ENCODE results near the gene SNED1.

SNED1 gene

DNA sequence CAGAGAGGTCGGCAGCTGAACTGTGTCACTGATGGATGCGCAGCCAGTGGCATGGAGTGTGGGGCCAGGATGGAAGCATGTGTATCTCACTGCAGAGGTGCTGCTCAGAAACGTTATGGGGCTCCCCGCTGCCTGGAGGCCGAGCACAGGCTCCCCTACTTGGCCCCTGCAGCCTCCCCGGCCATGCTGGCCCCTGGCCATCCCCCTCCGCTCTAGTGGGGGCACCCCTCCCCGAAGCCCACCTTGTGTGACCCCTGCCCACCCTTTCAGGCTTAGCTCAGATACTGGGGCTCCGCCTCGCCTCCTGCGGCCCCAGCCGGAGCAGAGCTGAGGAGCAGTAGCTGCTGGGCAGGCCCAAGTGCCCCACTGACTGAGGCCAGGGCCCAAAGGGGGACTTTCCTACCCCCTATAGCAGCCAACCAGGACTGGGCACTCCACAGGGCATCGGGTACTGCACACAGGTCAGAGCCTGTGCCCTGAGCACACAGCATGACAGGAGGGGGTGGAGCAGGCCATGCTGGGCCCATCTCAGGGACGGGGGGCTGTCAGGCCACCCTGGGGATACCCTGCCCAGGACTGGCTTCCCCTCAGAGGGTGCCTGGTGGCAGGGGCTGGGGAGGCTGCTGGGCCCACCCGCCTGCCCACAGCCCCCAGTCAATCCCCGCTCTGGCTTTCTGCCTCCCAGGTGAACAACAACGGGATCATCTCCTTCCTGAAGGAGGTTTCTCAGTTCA lies 31.3 kb downstream of the SNED1 start:
- DNase-seq (ENCODE audit: low read depth), result no peak

DNA sequence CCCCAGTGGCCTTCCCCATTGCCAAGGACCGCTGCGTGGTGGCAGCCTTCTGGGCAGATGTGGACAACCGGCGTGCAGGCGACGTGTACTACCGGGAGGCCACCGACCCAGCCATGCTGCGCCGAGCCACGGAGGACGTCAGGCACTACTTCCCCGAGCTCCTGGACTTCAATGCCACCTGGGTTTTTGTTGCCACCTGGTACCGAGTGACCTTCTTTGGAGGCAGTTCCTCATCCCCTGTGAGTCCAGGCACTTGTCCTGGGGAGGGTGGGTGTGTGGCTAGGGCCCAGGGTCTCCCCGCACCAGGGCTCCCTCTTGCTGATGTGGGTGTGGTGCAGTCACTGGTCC lies 31.9 kb downstream of the SNED1 start:
- no peak for DNase-seq (ENCODE audit: low read depth)

DNA sequence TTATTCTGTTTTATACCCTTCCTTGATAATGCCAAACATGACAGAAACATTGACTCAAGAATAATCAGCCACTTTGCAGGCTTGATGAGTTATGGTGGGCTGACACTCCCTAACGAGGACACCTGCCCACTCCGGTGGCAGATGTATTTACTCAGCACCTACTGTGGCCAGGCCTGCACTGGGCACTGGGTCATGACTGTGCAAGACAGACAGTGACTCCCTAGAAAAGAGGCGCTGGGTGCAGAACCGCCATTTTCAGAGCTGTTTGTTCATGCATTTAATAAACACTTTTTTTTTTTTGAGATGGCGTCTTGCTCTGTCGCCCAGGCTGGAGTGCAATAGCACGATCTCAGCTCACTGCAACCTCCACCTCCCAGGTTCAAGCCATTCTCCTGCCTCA lies 32.5 kb downstream of the SNED1 start:
- no peak for DNase-seq (ENCODE audit: low read depth)

DNA sequence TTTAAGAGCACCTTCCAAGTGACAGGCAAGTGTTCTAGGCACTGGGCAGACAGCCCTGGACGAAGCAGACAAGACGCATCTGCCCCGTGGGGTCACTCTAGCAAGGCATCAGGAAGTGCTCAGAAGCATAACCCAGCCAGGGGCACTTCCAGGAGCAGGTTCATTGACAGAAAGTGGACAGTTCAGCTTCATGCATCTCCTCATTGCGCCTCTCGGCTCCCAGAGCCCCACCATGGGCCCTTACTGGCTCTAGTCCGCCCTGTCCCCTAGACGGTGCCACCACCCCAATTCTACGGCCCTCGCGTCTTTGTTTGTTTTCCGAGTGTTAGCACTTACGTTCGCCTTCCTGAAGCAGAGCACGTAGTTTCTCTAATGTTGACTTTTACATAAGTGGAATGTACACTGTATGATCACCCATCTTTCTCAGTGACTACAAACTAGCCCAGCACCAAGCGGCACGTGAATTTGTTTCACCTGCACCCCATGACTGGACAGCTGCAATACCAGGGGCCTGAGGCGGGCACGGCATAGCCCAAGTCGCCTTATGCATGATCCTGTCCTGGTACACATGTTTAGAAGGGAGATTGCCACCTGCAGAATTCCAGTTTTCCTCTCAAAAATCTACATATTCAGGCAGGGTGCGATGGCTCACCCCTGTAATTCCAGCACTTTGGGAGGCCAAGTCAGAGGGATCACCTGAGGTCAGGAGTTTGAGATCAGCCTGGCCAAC lies 33.2 kb downstream of the SNED1 start:
- no peak for DNase-seq (ENCODE audit: low read depth)

DNA sequence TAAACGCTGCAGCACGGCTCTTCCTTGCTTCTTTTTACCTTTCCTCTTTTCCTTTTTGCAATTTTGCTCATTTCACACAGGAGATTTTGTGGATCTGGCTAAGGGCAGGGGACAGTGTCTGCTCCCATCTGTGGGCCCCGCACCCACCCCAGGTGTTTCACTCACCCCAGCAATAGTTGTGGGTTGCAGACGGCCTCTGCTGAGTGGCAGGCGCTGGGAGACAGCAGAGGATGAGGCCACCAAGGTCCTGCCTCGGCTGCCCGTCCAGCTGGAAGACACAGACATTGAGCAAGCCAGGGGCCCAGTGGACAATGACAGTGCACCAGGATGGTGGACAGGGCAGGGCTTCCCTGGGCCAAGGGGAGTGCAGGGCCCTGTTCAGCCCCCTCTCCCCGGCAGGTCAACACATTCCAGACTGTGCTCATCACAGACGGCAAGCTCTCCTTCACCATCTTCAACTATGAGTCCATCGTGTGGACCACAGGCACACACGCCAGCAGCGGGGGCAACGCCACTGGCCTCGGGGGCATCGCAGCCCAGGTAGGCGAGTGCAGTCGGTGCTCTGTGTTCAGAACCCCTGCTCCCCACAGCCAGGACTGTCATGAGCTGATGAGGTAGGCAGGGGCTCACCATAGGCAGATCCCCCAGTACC lies 35.0 kb downstream of the SNED1 start:
- DNase-seq (ENCODE audit: low read depth), result no peak

DNA sequence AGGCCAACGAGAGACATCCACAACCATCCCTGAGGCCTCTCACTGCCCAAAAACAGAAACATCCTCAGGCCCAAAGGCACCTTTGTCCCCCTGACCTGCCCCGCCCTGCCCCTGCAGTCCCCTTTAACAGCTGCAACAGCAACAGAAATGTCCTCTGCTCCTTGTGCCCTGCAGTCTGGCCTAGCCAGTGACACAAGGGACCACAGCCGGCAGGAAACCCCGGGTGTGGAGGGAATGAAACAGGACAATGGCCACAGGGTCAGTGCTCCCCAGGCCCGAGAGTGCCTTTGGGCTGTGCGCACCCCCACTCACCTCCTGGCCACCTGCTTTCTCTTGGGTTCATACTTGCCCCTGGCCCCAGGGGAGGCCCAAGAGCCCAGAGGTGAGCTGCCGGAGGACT lies 35.6 kb downstream of the SNED1 start:
- DNase-seq (ENCODE audit: low read depth), result no peak

DNA sequence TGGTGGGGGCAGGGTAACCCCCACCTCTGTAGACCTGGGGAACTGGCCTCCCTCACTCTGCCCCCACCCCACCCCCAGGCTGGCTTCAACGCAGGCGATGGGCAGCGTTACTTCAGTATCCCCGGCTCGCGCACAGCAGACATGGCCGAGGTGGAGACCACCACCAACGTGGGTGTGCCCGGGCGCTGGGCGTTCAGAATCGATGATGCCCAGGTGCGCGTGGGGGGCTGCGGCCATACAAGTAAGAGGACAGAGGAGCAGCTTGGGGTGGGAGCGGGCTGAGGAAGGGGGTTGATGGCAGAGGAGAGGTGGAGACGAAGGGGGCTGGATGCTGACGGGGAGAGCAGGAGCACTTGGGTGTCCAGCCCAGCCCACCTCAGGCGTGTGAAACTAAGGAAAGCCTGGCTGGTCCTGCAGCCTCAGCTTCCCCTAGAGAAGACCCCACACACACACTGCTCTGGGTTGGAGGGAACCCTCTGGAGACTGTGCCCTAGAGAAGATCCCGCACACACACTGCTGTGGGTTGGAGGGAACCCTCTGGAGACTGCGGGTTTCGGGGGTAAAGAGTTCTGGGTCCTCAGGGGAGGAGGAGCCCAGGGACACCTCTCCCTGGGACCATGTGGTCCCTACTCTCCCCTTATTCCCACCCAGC lies 36.2 kb downstream of the SNED1 start:
- DNase-seq (ENCODE audit: low read depth), result no peak

DNA sequence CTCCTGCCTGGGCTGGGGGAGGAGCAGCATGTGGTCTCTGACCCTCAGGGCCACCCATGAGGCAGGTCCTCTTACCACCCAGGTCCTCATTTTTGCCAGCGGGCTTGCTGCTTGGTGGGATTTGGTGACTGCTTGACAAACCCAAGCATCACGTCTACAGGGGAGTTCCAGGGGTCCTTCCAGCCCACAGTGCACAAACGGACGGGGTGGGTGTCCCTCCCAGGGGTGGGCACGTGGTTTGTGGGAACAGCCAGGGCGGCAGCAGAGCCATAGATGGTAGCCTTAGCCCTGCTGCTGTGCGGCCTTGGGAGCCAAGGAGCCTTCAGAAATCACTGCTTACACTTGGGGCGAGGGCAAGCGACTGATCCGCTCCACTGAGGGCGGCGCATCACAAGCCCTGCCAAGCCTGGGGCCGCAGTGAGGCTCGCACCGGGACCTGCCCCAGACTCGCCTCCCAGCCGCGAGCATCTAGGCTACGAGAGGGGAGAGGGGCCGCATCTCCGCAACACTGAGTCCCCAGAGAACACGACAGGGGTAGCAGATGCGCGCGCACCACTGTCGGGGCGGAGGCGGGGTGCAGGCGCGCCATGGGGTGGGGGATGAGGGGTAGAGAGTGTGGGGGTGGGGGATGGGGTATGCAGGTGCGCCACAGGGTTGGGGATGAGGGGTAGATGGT lies 36.9 kb downstream of the SNED1 start:
- DNase-seq (ENCODE audit: low read depth), result no peak

DNA sequence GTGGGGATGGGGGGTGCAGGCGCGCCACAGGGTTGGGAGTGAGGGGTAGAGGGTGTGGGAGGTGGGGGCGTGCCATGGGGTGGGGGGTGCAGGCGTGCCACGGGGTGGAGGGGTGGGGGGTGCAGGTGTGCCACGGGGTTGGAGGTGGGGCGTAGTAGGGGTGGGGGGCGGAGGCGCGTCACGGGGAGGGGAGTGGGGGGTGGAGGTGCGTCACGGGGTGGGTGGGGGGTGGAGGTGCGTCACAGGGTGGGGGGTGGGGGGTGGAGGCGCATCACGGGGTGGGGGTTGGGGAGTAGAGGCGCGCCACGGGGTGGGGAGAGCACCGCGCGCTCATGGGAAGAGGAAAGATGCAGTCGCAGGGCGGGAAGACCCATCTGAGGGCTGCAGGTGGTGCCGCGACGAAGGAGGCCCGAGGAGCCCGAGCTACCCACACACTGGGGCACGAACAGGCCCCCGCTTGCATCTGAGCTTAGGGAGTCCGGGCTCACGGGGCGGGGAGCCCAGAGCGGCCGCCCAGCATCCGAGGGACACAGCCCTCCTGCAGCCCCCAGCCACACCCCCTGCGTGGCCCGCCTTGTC lies 37.5 kb downstream of the SNED1 start:
- no peak for DNase-seq (ENCODE audit: low read depth)

DNA sequence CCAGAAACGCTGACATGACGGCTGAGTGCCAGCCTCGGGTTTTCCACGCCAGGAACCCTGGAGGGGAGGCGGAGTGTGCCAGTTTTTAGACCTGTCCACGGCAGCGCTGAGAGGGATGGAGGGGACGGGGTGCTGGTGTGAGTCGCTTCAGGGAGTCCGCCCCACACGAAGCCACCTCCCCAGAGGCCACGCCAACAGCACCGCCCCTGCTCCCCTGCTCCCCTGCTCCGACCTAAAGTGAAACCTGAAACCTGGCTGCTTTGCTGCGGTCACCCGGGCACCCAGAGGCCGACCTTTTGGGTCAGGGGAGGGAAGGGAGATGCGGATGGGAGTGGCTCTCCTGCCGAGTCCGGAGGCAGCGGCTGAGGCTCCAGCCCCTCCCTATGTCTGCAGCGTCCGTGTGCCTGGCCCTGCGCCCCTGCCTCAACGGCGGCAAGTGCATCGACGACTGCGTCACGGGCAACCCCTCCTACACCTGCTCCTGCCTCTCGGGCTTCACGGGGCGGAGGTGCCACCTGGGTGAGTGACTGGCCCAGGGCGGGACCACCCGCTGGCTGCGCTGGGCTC lies 38.1 kb downstream of the SNED1 start:
- DNase-seq (ENCODE audit: low read depth), result peak; percentile 11

DNA sequence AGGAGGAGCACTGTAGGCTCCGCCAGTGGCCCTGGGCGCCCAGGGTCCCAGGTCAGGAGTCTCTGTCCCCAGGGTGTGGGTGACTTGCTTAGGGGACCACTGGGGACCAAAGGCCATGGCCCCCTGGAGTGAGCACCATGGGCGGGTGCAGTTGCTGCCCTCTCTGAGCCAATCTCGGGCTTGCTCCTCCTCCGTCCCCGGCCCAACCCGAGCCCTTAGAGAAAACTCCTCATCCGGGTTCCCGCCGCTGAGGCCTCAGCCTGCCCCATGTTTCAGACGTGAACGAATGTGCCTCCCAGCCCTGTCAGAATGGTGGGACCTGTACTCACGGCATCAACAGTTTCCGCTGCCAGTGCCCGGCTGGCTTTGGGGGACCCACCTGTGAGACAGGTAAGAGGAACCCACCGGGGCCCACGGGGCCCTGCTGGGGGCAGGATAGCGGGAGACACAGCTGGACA lies 38.6 kb downstream of the SNED1 start:
- no peak for DNase-seq (ENCODE audit: low read depth)

DNA sequence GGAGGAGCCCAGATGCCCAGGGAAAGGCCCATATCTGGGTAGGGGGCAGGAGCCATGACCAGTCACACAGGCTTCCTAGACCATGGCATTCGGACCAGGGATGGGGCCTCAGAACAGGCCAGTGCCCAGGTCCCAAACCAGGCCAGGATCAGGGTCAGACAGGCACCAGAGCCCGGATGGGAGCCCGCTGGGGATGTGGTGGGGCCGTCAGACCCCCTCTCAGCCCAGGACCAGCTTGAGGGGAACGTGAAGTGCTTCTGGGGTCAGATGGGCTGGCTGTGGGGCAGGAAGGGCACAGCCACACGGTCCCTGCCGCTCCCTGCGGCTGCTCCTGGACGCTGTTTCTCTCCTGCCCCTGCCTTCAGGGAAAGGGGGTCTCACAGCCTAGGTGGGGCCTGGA lies 39.1 kb downstream of the SNED1 start:
- DNase-seq (ENCODE audit: low read depth), result no peak

DNA sequence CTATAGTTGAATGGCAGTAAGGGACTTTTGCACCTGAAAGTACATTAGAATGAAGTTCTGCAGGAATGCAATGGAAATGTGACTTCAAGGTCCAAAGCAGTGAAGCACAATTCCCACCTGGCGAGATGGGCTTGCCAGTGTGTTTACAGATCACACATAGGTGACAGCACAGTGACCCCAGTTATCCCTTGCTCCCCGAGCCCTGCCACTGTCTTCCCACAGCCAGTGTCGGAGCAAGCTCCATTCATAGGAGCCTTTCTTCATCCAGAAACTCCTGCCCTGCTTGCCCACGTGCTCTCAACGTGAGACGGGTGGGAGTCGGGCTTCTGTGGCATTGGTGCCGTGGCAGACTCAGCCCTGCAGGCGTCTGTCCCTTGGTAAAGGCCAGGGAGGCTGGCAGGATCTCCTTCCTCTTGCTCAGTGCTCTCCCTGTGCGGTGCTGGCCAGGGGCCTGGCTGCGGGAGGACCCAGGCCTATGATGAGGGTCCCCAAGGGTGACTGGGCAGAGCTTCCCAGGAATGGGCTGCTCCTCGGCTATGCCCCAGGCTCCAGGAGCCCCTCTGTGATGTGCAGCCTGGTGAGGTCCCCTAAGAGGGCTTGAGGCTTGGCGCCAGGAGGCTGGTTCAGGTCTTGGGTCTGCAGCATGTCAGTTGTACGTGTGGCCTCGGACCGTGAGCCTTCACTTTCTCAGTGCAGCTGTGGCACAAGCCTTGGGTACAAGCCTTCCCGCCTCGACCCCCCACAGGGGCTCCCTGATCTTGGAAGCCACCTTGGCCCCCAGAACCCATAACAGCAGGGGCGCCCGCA lies 40.2 kb downstream of the SNED1 start:
- no peak for DNase-seq (ENCODE audit: low read depth)

DNA sequence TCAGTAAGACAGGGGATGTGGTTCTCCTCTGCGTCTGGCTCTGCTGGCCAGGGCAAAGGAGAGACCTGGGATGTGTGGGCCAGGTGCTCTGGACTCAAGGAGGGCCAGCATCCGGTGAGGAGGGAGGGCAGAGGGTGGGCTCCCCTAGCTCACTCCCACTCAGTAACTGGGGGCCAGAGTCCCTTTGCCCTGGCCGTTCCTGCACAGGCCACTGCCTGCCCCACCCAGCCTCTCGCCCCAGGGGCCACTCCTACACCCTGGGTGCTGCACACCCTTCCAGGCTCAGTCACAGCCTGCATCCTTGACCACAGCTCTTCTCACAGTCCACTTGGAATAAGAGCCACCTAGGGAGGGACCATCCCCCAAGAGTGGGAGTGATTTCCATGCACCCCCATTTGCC lies 41.0 kb downstream of the SNED1 start:
- no peak for DNase-seq (ENCODE audit: low read depth)

DNA sequence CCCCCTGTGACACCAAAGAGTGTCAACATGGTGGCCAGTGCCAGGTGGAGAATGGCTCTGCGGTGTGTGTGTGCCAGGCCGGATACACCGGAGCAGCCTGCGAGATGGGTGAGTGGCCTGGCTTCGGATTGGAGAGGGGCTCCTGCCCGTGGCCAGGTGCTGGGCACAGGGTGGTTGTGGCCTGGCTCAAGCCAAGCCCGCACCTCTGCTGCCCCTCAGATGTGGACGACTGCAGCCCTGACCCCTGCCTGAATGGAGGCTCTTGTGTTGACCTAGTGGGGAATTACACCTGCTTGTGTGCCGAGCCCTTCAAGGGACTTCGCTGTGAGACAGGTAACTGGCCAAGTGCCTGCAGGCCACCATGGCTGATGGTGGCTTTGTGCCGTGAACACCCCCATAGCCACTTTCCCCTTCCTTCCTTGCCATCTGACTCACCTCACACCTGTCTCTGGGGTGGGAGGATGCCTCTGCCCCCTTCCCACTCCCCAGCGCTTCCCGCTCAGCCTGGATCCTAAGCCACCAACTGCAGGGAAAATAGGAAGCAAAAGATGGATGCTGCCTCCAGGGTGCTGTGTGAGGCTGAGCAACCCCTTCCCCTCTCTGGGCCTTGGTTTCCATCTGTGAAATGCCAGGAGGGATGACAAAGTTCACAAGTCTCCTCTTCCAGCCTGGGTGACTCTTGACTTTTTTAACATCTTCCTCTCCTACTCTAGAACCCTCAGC lies 41.8 kb downstream of the SNED1 start:
- no peak for DNase-seq (ENCODE audit: low read depth)

DNA sequence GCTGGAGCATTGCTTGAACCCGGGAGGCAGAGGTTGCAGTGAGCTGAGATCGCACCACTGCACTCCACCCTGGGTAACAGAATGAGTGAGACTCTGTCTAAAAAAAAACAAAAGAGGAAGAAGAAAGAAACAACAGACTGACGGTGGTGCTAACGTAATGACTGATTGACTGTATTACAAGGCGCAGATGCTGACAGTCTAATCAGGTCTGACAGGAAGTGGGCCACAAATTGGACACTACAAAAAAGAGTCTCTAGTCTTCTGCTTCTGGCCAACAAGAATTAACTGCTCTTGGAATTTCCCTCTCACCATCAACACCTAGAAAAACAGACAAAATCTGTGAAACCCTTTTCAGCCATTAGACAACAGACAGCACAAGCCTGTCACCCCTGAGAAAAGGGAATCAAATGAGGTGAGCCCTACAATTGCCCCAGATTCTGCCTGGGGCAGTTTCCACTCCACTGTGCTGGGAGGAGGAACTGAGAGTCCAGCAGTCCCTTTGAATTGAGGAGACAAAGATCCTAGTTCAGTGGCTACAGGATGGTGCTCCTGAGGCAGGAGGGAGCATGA lies 43.3 kb downstream of the SNED1 start:
- no peak for DNase-seq (ENCODE audit: low read depth)

DNA sequence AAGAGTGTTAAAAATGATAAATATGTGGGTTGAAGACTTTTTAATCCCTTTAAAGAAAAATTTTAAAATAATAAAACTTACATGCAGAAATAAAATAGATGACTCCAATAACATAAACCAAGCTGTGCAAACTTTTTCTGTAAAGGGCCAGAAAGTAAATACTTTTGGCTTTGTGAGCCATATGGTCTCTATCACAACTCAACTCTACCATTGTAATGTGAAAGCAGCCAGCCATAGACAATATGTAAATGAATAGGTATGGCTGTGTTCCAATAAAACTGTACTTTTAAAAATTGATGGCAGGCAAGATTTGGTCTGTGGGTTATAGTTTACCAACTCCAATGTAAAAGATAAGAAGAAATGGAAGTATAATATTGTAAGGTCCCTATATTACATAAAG lies 45.2 kb downstream of the SNED1 start:
- no peak for DNase-seq (ENCODE audit: low read depth)

DNA sequence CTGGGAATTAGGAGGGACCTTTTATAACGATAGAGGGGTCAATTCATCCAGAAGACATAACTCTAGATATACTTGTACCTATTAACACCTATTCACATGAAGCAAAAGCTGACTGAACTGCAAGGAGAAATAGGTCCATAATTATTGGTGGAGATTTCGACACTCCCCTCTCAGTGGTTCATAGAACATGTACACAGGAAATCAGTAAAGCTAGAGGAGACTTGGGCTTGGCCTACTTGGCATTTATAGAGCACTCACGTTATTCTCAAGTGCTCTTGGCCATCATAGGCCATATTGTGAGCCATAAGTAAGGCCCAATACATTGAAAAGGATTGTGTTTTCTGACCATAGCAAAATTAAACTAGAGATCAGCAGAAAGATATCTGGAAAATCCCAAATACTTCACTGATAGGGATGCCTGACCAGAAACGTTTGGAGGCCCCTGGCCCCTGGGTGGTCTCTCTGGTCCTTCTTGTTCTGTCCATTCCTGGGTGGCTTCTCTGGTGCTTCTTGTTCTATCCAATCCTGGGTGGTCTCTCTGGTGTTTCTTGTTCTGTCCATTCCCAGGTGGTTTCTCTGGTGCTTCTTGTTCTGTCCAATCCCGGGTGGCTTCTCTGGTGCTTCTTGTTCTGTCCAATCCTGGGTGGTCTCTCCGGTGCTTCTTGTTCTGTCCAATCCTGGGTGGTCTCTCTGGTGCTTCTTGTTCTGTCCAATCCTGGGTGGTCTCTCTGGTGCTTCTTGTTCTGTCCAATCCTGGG lies 49.0 kb downstream of the SNED1 start:
- no peak for DNase-seq (ENCODE audit: low read depth)

All from stimulated activated CD8-positive, alpha-beta memory T cell treated with anti-CD3 and anti-CD28 coated beads, Interleukin-7, amount 100 ng/mL, for 24 hours (primary cell).